Measurements from ENCODE around the gene SLC16A12. TPM values are rescaled to one million over a fixed set of nuclear protein-coding genes. Genes with fewer than 3 reads are reported as not detected.

Gene SLC16A12
- total and polyA plus RNA-seq, 2 of the 8 experiments (the other 6 are each of a cell fraction or from before 2014, with no cell fraction given): 1.6 to 1.9 TPM

- no peak for TF ChIP-seq CHD7 (IDR thresholded peaks at IDR 0.05; ENCODE audit: insufficient replicate concordance, low read length)
- no peak for TF ChIP-seq RFX5 (IDR thresholded peaks at IDR 0.05; ENCODE audit: borderline replicate concordance, low read depth, low read length)
- no peak for TF ChIP-seq ATF3 (IDR thresholded peaks at IDR 0.05; ENCODE audit: insufficient read depth, low read depth, low read length)
- TF ChIP-seq EP300 (IDR thresholded peaks at IDR 0.05; ENCODE audit: borderline replicate concordance in 1 of 2, low read depth in 2 of 2, low read length in 2 of 2): no peak
- TF ChIP-seq NANOG (IDR thresholded peaks at IDR 0.05; ENCODE audit: insufficient read depth, low read depth, low read length, poor library complexity, severe bottlenecking): no peak
- TF ChIP-seq ZNF274 (IDR thresholded peaks at IDR 0.05; ENCODE audit: borderline replicate concordance, extremely low read depth, low read length): no peak
- TF ChIP-seq RNF2 (IDR thresholded peaks at IDR 0.05; ENCODE audit: borderline replicate concordance, low read depth, low read length, missing control alignments, poor library complexity, severe bottlenecking): no peak
- TF ChIP-seq BCL11A (IDR thresholded peaks at IDR 0.05; ENCODE audit: low read depth in 2 of 2, low read length in 2 of 2): no peak
- no peak for TF ChIP-seq GTF2F1 (IDR thresholded peaks at IDR 0.05; ENCODE audit: borderline replicate concordance, low read depth, low read length)
- no peak for TF ChIP-seq TEAD4 (IDR thresholded peaks at IDR 0.05; ENCODE audit: low read depth, low read length)
Measured at GRCh38 chr10:89482256-89482655, 53.1 kb downstream of the SLC16A12 start (continued).

Measured in H1 (cell line).